Fibroblast of skin of left biceps (primary cell): ENCODE data around the gene ATF4.

Source experiments
- DNase-seq, 2 experiments: peaks; one replicate each; pipeline ENCODE4 v3.0.0-alpha.2; 2013; ENCODE audit warnings: low read depth in 2 of 2

The ATF4 gene

GRCh38 chr22:39556970-39557841 is 36.8 kb downstream of the ATF4 start:
- DNase-seq, result no peak

- DNase-seq, result no peak
These were observed 37.9 kb downstream of the ATF4 start for GRCh38 chr22:39558254-39558727.

GRCh38 chr22:39558950-39559349 is 38.6 kb downstream of the ATF4 start:
- no peak for DNase-seq

DNA sequence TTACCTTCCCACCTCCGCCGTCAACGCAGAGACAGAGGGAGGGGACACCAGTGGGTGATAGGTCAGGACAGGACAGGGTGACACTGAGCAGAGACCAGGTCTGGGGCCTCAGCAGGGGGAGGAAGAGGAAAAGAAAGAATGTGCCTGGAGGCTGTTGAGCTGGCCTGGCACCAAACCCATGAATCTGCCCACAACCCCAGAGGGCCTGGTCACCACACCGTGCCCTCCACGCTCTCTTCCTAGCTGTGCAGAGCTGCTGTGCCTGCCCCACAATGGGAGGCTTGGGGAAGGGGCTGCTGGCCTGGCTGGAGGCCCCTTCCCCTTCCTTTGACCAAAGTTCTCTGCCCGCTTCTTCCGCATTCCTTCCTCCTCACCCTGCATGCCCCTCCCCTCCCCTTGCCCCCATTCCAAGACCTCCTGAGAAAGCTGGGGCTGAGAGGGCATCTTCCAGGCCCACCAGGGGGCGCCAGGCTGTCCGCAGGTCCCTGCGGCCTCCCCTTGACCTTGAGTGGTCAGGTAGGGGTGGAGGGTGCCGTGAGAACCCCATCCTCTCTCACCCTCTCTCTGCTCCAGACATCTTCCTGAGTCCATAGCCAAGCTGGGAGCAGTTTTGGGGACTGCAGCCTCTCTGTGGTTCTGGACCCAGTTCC is 39.2 kb downstream of the ATF4 start:
- DNase-seq, result no peak

DNA sequence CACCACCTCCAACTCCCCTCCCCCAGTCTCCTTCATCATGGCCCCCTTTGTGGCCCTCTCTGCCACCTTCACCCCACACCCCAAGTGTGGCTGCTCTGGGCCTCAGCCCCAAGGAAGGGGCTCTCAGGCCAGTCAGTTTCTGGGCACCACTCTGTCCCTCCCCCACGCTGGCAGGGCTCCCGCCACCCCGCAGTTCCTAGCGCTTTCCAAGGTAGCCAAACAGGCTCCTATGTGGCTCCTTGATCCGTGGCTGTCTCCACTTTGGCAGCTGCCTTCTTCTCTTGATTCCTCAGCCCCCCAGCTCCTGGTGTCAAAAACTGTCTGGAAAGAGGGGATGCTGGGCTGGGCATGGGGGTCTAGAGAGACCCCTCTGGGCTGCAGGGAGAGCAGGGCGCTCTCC is 39.8 kb downstream of the ATF4 start:
- no peak for DNase-seq

- DNase-seq, result no peak
These were observed 42.6 kb downstream of the ATF4 start for GRCh38 chr22:39562839-39563489.

DNA sequence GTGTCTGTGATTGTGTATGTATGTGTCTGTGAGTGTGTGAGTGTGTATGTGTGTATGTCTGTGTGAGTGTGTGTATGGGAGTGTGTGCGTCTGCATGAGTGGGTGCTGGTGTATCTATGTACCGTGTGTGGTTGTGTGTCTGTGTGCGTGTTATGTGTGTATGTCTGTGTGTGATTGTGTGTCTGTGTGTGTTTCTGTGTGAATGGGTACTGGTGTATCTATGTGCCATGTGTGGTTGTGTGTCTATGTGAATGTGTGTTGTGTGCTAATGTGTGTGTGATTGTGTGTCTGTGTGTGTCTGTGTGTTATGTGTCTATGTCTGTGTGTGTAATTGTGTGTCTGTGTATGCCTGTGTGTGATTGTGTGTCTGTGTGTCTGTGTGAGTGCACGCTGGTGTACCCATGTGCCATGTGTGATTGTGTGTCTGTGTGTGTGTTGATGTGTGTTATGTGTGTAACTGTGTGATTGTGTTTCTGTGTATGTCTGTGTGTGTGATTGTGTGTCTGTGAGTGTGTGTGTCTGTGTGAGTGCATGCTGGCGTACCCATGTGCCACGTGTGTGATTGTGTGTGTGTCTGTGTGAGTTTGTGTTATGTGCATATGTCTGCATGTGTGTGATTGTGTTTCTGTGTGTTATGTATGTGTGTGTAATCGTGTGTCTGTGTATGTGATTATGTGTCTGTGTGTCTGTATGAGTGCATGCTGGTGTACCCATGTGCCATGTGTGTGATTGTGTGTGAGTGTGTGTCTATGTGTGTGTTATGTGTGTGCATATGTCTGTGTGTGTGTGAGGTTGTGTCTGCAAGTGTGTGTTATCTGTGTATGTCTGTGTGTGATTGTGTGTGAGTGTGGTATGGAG is 43.4 kb downstream of the ATF4 start:
- no peak for DNase-seq

DNA sequence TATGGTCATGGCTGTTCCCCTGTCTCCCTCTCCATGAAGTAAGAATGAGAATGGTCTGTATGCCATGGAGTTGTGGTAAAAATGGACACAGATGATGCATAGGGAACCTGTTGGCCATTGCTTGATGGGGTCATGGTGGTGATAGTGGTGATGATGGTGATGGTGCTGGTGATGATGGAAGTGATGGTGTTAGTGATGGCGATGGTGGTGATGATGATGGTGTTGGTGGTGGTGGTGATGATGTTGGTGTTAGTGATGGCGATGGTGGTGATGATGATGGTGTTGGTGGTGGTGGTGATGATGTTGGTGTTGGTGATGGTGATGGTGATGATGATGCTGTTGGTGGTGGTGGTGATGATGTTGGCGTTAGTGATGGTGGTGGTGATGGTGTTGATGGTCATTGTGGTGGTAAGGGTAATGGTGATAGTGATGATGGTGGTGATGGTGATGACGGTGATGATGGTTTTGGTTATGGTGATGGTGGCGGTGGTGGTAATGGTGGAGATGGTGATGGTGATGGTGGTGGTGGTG is 45.1 kb downstream of the ATF4 start:
- DNase-seq, result no peak

GRCh38 chr22:39567135-39567946 is 47.0 kb downstream of the ATF4 start:
- DNase-seq, result no peak

GRCh38 chr22:39568278-39568981 is 48.1 kb downstream of the ATF4 start:
- no peak for DNase-seq

DNA sequence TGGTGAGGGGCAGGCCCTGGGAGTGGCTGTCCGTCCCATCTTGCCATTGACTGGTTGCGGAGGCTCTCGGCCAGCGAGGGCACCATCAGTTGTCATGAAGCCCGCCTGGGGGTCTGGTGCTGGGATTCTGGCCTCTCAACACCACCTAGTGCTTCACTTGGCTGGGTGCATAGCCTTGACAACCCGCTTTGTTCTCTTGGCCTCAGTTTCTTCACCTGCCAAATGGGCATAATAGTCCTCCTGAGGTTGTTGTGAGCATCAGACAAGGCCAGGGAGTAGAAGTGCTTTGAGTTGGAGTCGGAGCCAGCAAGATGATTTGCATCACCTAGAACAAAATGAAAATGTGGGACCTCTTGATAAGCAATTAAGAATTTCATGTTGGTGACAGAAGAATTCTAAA is 48.7 kb downstream of the ATF4 start:
- no peak for DNase-seq

DNA sequence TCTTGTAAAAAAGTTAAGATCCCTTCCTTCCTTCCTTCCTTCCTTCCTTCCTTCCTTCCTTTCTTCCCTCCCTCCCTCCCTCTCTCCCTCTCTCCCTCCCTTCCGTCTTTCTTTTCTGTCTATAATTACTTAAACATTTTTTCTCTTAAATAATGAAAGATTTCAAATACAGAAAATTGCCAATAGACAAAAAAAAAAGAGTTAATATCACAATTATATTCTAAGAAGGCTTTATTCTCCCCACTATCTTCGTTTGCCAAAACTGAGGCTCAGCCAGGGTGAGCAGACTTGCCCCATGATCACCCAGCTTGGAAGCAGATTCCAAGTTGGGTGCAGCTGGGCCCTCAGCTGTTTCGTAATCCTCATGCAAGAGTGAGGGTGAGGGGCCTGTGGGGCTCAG is 49.9 kb downstream of the ATF4 start:
- DNase-seq, result no peak

GRCh38 chr22:39570665-39571064 is 50.3 kb downstream of the ATF4 start, which contains the start of gene CACNA1I:
CACNA1I (plus strand) TSS chr22:39570753; CDS start chr22:39570753, 0 bp downstream.
- no peak for DNase-seq

GRCh38 chr22:39571538-39571937 is 51.2 kb downstream of the ATF4 start:
- no peak for DNase-seq
